GM12801 (cell line): ENCODE results near the gene APMAP.

Experiments
- TF ChIP-seq, protein P1 (sequence below): IDR thresholded peaks from one replicate; pipeline ENCODE4 v1.5.1; 2011; ENCODE audit warnings: control low read depth; ENCODE audit not compliant: insufficient read length; ENCODE audit errors: extremely low read depth

Gene APMAP

DNA sequence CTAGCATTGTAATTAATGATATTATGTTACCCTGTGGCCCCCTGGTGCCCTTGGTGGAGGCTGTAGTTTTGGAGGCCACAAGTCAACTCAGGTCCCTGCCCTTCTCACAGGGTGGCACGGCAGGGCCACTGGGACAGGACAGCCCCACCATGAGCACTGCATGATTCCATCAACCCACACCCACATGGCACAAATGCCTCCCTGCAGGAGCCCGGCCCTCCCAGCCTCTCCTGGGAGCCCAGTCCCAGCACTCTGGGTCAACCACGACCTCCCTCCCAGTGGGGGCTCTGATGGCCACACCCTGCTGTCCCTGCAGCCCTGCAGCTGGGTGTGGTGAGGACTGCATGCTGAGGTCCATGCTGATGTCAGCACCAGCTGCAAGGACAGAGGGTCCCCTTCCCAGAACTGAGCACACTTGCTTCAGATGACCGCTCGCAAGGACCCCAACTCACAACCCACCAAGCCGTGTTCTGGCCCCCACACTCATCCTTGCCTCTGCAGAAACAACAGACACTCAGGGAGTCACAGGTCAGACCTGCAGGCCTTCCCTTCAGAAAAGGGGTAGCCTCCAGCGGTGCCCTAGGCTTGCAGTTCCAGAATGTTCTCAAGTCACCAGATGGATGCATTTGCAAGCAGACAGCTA lies 59.2 kb downstream of the APMAP start:
- TF ChIP-seq, protein P1, sequence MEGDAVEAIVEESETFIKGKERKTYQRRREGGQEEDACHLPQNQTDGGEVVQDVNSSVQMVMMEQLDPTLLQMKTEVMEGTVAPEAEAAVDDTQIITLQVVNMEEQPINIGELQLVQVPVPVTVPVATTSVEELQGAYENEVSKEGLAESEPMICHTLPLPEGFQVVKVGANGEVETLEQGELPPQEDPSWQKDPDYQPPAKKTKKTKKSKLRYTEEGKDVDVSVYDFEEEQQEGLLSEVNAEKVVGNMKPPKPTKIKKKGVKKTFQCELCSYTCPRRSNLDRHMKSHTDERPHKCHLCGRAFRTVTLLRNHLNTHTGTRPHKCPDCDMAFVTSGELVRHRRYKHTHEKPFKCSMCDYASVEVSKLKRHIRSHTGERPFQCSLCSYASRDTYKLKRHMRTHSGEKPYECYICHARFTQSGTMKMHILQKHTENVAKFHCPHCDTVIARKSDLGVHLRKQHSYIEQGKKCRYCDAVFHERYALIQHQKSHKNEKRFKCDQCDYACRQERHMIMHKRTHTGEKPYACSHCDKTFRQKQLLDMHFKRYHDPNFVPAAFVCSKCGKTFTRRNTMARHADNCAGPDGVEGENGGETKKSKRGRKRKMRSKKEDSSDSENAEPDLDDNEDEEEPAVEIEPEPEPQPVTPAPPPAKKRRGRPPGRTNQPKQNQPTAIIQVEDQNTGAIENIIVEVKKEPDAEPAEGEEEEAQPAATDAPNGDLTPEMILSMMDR = no peak

DNA sequence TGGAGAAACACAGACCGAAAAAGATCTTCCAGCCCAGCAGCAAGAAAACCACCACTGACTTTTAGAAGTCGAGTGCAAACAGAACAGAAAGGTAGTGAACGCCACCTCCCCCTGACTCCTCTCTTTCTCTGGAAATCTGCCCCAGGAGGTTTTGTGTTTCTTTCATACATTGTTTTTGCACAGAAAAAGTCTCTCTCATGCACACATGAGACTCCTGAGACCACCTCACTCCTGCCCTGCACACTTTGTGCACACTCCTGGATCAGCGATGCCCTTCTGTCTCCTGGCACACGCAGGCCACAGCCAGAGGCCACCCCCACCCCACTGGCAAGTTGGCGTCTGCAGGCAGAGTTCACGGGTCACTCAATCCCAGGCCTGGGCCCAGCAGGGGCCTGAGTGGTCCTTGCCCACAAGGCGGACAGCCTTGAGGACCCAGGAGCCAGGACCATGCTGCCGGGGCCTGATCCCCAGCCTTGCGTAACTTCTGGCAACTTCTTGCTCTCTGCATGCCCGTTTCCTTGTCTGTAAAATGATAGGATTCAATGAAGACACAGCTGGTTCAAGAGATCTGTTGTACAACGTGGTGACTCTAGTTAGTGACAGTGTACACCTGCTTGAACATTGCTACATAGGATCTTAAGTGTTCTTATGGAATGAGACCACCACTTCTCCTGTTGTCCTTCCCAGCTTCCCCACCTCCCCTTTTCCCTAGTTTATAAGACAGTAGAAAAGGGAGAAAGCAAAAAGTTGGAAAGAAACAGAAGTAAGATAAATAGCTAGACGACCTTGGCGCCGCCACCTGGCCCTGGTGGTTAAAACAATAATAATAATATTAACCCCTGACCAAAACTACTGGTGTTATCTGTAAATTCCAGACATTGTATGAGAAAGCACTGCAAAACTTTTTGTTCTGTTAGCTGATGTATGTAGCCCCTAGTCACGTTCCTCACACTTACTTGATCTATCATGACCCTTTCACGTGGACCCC lies 73.7 kb downstream of the APMAP start:
- TF ChIP-seq, protein P1 = no peak

DNA sequence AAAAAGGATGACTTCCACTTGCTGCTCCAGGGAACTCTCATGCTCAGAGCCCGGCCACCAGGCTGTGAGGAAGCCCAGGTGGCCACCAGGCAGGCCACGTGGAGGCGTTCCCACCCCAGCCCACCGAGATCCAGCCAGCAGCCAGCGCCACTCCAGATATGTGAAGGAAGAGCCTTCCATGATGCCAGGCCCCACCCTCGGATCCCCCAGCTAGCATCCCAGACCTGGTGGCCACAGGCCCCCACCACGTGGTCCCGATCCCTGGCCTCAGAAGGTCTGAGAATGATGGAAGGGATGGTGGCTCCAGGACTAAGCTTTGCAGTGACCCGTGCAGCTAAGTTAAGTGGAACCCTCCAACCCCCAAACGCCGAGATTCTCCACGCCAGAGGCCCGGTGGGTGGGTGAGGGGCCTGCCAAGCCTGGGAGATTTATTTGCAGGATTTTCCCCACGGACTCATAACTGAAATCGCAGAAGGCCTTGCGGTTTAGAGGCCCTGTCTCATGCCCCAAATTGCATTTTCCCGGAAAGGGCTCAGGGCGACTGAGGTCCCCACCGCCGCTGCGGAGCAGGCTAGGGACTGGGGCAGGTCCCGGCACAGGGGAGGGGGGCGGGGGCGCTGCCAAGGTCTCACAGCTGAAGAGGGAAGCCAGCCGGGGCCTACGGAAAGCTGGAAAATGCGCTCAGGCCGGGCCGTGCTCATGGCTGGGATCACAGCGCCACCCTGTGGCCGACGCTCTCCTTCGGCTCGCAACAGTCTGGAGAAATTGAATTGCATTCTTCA lies 74.6 kb downstream of the APMAP start:
- TF ChIP-seq, protein P1 = no peak

DNA sequence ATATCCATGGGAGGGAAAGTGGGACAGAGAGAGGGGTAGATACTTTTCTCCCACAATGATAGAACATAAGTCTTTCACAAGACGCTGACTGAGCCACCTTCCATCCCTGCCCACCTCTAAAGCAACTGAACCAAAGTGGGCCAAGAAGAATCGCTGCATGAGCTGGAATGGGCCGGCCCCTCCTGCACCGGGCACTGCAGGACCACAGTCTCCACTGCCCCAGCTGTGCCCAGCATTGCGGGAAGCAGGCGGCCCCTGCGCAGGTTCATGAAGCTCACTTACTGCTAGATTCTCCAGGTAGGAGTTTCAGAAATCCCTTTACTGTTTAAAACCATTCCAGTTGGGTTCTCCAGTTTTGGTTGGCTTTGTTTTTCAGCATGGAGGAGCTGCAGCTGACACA lies 75.5 kb downstream of the APMAP start:
- TF ChIP-seq, protein P1 = no peak

DNA sequence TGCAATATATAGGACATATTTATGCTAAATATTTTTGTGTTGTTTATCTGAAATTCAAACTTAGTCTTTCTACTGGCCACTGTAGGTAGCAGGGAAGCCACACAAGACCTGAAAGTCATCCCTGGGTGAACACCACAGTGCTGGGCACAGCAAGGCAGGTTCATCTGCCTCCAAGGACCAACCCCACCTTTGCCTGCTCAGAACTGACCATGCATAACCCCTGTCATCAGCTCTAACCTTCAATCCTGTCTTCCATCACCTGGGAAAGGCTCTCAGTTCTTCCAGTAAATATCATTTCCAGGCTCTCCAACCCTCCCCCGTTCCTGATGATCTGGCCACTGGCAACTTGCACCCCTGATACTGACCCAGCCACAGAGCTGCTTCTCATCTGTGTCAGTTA lies 76.1 kb downstream of the APMAP start:
- TF ChIP-seq, protein P1 = no peak

DNA sequence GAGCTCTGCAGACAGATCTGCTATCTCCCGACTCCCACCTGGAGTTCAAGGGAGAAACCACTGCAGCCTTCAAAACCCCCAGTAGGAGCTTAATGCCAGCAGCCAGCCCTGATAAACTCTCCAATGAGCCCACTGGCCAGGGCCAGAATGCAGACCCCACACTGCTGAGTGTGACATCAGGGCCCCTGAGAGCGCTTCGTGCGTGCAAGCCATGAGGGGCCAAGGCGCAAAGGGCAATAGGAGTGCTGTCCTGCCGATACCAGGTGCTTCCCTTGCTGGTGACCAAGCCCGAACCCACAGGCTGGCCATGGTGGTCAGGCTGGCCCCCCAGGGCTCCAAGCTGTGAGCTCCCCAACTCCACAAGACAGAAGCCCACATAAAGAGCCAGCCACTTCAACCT lies 76.7 kb downstream of the APMAP start:
- TF ChIP-seq, protein P1 = no peak

DNA sequence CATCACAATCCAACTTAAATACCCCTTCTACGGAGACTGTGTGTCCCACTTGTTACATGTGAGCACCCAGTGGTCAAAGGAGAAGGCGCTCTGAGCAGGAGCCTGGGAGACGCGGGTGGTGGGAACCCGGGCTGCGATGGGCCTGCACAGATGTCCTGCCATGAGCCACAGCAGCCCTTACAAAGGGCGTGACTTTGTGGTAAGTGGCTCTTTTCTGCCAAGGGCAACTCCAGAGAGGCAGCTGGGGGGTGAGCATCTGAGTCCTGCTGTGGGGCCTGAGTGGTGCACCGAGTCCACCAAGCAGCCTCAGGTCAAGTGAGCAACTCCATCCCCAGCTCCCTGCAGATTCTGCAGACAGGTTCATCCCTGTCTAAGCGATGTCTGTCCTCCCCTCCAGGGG lies 77.1 kb downstream of the APMAP start:
- TF ChIP-seq, protein P1 = no peak
